BE2C (cell line): ENCODE measurements around the gene TMEM141.

Experiments used
- DNase-seq: peaks from one replicate; pipeline ENCODE4 v3.0.0-alpha.2; 2020
- H3K27me3 ChIP-seq: fragments of 250-450 bp; sonication (Bioruptor Pico); 2 replicates; pipeline ENCODE4 v1.5.1; 2020; ENCODE audit warnings: mild to moderate bottlenecking
- H3K36me3 ChIP-seq: fragments of 250-450 bp; sonication (Bioruptor Pico); 2 replicates; pipeline ENCODE4 v1.5.1; 2020; ENCODE audit warnings: mild to moderate bottlenecking
- H3K4me1 ChIP-seq: fragments of 250-450 bp; sonication (Bioruptor Pico); 2 replicates; pipeline ENCODE4 v1.5.1; 2020
- H3K4me3 ChIP-seq: 2 replicates; pipeline ENCODE4 v1.5.1; 2011; ENCODE audit warnings: low read depth, low read length
- H3K9me3 ChIP-seq: fragments of 250-450 bp; sonication (Bioruptor Pico); 2 replicates; pipeline ENCODE4 v1.5.1; 2020
- TF ChIP-seq, protein P1 (sequence below): IDR thresholded peaks from 2 replicates; pipeline ENCODE4 v1.5.1; 2012; ENCODE audit warnings: mild to moderate bottlenecking, low read depth, low read length

TMEM141 gene

GRCh38 chr9:136826188-136826541, 35.0 kb downstream of the TMEM141 start:
- no peak overlapping the region for H3K4me3 ChIP-seq
- TF ChIP-seq, protein P1, sequence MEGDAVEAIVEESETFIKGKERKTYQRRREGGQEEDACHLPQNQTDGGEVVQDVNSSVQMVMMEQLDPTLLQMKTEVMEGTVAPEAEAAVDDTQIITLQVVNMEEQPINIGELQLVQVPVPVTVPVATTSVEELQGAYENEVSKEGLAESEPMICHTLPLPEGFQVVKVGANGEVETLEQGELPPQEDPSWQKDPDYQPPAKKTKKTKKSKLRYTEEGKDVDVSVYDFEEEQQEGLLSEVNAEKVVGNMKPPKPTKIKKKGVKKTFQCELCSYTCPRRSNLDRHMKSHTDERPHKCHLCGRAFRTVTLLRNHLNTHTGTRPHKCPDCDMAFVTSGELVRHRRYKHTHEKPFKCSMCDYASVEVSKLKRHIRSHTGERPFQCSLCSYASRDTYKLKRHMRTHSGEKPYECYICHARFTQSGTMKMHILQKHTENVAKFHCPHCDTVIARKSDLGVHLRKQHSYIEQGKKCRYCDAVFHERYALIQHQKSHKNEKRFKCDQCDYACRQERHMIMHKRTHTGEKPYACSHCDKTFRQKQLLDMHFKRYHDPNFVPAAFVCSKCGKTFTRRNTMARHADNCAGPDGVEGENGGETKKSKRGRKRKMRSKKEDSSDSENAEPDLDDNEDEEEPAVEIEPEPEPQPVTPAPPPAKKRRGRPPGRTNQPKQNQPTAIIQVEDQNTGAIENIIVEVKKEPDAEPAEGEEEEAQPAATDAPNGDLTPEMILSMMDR, result no peak
- no peaks in the 10 kb centered on the region for H3K9me3 ChIP-seq
- H3K4me1 ChIP-seq, result no peaks in the 10 kb centered on the region
- no peaks in the 10 kb centered on the region for H3K27me3 ChIP-seq
- peaks cover 77% of the 10 kb centered on the region for H3K36me3 ChIP-seq
- DNase-seq, result no peak

DNA sequence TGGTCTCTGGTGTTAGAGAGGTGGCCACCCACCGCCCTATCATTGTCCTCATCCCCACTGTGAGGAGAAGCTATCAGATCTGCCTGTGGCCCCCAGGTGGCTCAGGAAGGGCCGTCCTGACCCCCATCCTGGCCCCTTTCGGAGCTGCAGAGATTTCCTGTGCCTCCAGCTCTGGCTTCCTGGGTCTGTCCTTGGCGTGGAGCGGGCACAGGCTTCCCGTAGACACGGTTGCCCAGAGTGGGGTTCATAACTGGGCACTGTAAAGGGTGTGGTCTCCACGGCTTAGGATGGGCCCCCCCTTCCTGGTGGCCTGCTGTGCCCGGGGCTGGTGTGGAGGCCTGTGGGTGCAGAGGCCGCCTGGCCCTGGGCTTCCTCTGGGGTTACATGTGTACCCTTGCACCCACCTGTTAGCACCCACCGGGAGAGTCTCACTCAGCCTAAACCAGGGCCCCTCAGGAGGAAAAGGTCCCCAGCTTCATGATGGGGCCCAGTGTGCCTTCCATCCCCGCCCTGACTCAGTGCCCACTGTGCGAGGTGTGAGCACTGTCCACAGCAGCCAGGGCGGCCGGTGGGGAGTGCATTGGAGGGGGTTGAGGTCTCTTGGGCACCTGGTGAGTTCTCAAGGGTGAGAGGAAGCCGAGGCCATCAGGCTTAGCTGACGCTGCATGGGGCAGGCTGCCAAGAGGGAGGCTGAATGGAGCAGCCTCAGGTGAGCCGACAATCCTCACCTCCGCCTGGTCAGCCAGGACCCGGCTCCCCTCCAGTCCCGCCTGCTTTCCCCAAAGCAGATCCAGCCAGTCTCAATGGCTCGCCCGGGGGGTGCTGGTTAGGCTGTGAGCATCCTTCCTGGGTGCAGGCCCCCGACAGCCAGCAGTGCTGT, 35.8 kb downstream of the TMEM141 start:
- no peaks in the 10 kb centered on the region for H3K27me3 ChIP-seq
- TF ChIP-seq, protein P1, result no peak
- H3K36me3 ChIP-seq, result peaks cover 84% of the 10 kb centered on the region
- no peak overlapping the region for H3K4me3 ChIP-seq
- no peaks in the 10 kb centered on the region for H3K4me1 ChIP-seq
- no peaks in the 10 kb centered on the region for H3K9me3 ChIP-seq
- no peak for DNase-seq

DNA sequence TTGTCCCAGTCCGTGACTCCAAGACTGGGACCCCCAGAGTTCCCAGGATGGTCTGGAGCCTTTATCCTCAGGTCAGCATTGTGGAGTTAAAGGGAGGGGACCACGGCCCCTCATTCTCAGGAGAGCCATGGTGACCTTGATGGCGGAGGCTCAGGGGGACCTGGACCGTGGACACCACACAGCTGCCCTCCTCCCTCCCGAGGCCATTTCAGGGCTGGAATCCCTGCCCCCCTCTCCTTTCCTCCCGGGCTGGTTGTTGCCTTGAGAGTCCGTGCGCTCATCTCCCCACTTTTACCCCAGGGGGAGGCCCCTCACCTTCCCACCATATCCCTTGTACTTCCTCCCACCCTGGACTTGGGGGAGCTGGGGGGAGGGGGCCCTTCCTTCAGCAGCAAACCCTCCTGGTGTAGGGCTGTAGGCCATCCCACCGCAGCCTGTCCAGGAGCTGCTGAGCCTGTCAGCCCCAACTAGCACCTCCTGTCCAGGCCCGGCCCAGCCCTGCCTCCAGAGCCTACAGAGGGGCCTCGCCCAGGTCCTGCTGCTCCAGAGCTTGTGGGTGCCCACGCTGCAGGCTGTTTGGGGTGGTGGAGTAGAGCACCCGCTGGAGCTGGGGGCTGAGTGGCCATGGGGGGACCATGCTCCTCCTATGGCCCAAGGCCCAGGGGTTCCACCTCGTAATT, 36.8 kb downstream of the TMEM141 start:
- no peaks in the 10 kb centered on the region for H3K9me3 ChIP-seq
- TF ChIP-seq, protein P1, result no peak
- no peaks in the 10 kb centered on the region for H3K27me3 ChIP-seq
- H3K36me3 ChIP-seq, result peaks cover 91% of the 10 kb centered on the region
- no peak overlapping the region for H3K4me3 ChIP-seq
- no peaks in the 10 kb centered on the region for H3K4me1 ChIP-seq
- no peak for DNase-seq

- Histone ChIP-seq H3K4me1 (no peaks in the 10 kb centered on the region), H3K9me3 (no peaks in the 10 kb centered on the region), H3K36me3 (peaks cover 86% of the 10 kb centered on the region), H3K27me3 (no peaks in the 10 kb centered on the region), H3K4me3 (no peak overlapping the region)
- TF ChIP-seq, protein P1, result no peak
- DNase-seq, result no peak
Measured at GRCh38 chr9:136828474-136829140, 37.5 kb downstream of the TMEM141 start.

DNA sequence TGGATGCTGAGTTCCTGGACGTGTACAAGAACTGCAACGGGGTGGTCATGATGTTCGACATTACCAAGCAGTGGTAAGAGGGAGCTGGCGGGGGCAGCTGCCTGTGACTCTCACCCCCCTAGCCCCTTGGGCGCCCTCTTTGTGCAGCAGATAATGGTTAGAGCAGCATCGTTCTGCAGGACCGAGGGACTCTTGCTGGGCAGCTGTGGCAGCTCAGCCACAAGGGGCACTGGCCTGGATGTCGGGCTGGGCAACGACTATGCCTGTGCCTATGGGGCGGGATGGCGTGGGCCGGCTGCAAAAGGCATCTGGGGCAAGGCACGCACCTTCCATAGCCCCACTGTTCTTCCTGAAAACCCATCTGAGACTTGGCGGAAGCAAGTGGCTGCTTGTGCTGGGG, 38.3 kb downstream of the TMEM141 start:
- TF ChIP-seq, protein P1, result no peak
- H3K9me3 ChIP-seq, result no peaks in the 10 kb centered on the region
- H3K4me3 ChIP-seq, result no peak overlapping the region
- no peaks in the 10 kb centered on the region for H3K27me3 ChIP-seq
- DNase-seq, result no peak
- H3K36me3 ChIP-seq, result peaks cover 87% of the 10 kb centered on the region
- H3K4me1 ChIP-seq, result no peaks in the 10 kb centered on the region
